Fibroblast of lung (primary cell): ENCODE data around the gene AQR.

Experiments used
- EZH2 ChIP-seq: IDR thresholded peaks from 2 replicates; pipeline ENCODE4 v1.5.1; 2012; ENCODE audit warnings: low read length, control low read depth, mild to moderate bottlenecking; ENCODE audit errors: missing control alignments
- TF ChIP-seq, protein P1 (sequence below), 2 donors: IDR thresholded peaks in 1 of 2; conservative IDR thresholded peaks in 1 of 2; 1 replicate in 1 of 2; 2 replicates in 1 of 2; pipeline ENCODE4 v1.5.1; 2011 to 2012; ENCODE audit warnings: low read length in 2 of 2, control low read depth in 1 of 2, inconsistent platforms in 1 of 2, low read depth in 1 of 2, mild to moderate bottlenecking in 1 of 2

DNA sequence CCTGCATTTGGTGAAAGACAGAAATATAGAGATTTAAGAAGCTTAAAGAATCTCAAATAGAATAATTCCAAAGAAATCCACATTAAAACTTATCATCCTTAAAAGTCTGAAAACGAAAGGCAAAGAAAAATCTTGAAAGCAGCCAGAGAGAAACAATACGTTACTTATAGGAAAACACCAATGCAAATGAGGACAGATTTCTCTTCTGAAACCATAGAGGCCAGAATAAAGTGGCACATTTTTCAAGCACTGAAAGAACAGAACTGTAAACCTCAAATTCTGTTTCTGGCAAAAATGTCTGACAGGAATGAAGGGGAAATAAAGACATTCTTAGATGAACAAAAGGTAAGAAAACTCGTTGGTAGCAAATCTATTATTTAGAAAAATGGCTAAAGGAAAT, 160.4 kb downstream of the AQR start:
- TF ChIP-seq, protein P1, sequence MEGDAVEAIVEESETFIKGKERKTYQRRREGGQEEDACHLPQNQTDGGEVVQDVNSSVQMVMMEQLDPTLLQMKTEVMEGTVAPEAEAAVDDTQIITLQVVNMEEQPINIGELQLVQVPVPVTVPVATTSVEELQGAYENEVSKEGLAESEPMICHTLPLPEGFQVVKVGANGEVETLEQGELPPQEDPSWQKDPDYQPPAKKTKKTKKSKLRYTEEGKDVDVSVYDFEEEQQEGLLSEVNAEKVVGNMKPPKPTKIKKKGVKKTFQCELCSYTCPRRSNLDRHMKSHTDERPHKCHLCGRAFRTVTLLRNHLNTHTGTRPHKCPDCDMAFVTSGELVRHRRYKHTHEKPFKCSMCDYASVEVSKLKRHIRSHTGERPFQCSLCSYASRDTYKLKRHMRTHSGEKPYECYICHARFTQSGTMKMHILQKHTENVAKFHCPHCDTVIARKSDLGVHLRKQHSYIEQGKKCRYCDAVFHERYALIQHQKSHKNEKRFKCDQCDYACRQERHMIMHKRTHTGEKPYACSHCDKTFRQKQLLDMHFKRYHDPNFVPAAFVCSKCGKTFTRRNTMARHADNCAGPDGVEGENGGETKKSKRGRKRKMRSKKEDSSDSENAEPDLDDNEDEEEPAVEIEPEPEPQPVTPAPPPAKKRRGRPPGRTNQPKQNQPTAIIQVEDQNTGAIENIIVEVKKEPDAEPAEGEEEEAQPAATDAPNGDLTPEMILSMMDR (conservative IDR thresholded peaks at IDR 0.05 in 1 of 2, IDR thresholded peaks at IDR 0.05 in 1 of 2; ENCODE audit: low read depth in 1 of 2, low read length in 2 of 2): no peak
- TF ChIP-seq EZH2: no peak
